AG09319 (cell line): ENCODE measurements around the gene RECQL5.

Experiments used
- DNase-seq: peaks from one replicate; pipeline ENCODE4 v3.0.0-alpha.2; 2010; ENCODE audit warnings: low read depth; ENCODE audit errors: extremely low read depth
- CTCF ChIP-seq: IDR thresholded peaks from 2 replicates; pipeline ENCODE4 v1.5.1; 2011; ENCODE audit warnings: low read depth, mild to moderate bottlenecking, inconsistent platforms, low read length, moderate library complexity

Gene RECQL5

GRCh38 chr17:75666959-75667790 is at the start of gene RECQL5, which contains the start of gene SAP30BP:
Gene RECQL5, minus strand, starts transcription at chr17:75667154. Its CDS starts 597 bp downstream, at chr17:75666557.
Gene SAP30BP, plus strand, starts transcription at chr17:75667338. Its CDS starts 35 bp downstream, at chr17:75667373.
- no peak for TF ChIP-seq CTCF

GRCh38 chr17:75712446-75712845 is 45.5 kb upstream of the RECQL5 start:
- DNase-seq: no peak
- TF ChIP-seq CTCF: no peak

More at GRCh38 chr17:75666959-75667790, at the start of gene RECQL5, which contains the start of gene SAP30BP:
- peak; percentile 97 for DNase-seq

- TF ChIP-seq CTCF: no peak
- no peak for DNase-seq
These were observed 40.2 kb upstream of the RECQL5 start for GRCh38 chr17:75707079-75707571.

GRCh38 chr17:75706042-75706728 is 39.2 kb upstream of the RECQL5 start:
- DNase-seq: no peak
- no peak for TF ChIP-seq CTCF

GRCh38 chr17:75704963-75705875 is 38.3 kb upstream of the RECQL5 start:
- TF ChIP-seq CTCF: no peak
- DNase-seq: no peak

GRCh38 chr17:75703591-75703990 is 36.6 kb upstream of the RECQL5 start:
- no peak for DNase-seq
- TF ChIP-seq CTCF: no peak
